Cardiac muscle cell (in vitro differentiated cells and primary cell): ENCODE results near the gene USP28. TPM values are rescaled to one million over a fixed set of nuclear protein-coding genes. Genes with fewer than 3 reads are reported as not detected.

Source experiments
- DNase-seq, 2 donors: peaks; one replicate each; pipeline versions ENCODE4 v3.0.0 to v3.0.0-alpha.2; 2010 to 2017; ENCODE audit warnings: low read depth in 1 of 2, low spot score in 1 of 2
- H3K27ac ChIP-seq: fragments of 200-600 bp; sonication (generic); 2 replicates; pipeline ENCODE4 v1.5.1; 2016
- H3K27me3 ChIP-seq: fragments of 200-600 bp; sonication (generic); 2 replicates; pipeline ENCODE4 v1.6.0; 2016; ENCODE audit warnings: control low read depth
- H3K36me3 ChIP-seq: fragments of 200-600 bp; sonication (generic); 2 replicates; pipeline ENCODE4 v1.5.1; 2016; ENCODE audit warnings: control low read depth
- H3K4me1 ChIP-seq: fragments of 200-600 bp; sonication (generic); 2 replicates; pipeline ENCODE4 v1.8.1; 2017; ENCODE audit warnings: low read depth, mild to moderate bottlenecking, mixed run types
- H3K4me3 ChIP-seq: fragments of 200-600 bp; sonication (generic); 2 replicates; pipeline ENCODE4 v1.5.1; 2016; ENCODE audit warnings: mild to moderate bottlenecking
- H3K9me3 ChIP-seq: fragments of 200-600 bp; sonication (generic); 2 replicates; pipeline ENCODE4 v1.5.1; 2017; ENCODE audit warnings: low read depth, mild to moderate bottlenecking, control low read depth
- polyA plus RNA-seq: library from polyadenylated mRNA; unstranded; fragments of >200 nt; fragmentation: Nextera tagmentation; extraction: Ambion mirVana; gene quantifications from 2 replicates; pipeline ENCODE4 v1.2.1, GENCODE V29; 2016
- total RNA-seq: library from RNA; depleted of rRNA; stranded (reverse); fragments of >200 nt; gene quantifications from 2 replicates; pipeline ENCODE4 v1.2.3, GENCODE V29; 2016
- TF ChIP-seq, protein P1 (sequence below): IDR thresholded peaks from 2 replicates; pipeline ENCODE4 v1.5.1; 2012; ENCODE audit warnings: low read depth, mild to moderate bottlenecking, low read length

USP28 gene
- total and polyA plus RNA-seq, 2 experiments from 2014 or later: 99.2 to 148 TPM

DNA sequence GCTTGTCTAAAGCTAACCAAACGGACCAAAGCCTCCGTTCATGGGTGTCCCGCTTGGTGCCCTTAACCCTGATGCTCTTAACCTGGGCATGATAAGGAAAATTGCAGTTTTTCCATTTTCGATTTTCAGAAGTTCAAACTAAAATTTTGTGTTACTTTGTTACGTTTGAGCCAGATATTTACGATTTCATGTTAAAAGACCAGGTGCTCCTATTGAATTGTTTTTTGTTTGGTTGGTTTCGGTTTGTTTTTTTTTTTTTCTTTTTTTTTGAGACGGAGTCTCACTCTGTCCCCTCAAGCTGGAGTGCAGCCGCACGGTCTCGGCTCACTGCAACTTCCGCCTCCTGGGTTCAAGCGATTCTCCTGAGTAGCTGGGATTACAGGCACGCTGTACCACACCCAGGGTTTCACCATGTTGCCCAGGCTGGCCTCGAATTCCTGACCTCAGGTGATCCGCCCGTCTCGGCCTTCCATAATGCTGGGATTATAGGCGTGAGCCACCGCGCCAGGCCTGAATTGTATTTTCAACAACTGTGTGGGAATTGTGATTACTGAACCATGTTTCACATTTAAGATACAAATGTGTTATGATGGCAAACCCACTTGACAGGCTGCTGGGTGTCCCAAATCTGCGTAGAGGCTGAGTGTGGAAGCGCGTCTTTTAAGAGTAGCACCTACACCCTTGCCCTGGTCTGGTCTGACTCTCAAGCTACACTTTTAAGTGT lies 864 bp upstream of the USP28 start:
- Histone ChIP-seq H3K4me3 (peak overlapping the region; percentile 37), H3K36me3 (no peaks in the 10 kb centered on the region), H3K4me1 (peaks cover 20% of the 10 kb centered on the region), H3K27me3 (no peaks in the 10 kb centered on the region), H3K9me3 (no peaks in the 10 kb centered on the region), H3K27ac (peak overlapping the region; percentile 97)
- DNase-seq: no peak
- TF ChIP-seq, protein P1, sequence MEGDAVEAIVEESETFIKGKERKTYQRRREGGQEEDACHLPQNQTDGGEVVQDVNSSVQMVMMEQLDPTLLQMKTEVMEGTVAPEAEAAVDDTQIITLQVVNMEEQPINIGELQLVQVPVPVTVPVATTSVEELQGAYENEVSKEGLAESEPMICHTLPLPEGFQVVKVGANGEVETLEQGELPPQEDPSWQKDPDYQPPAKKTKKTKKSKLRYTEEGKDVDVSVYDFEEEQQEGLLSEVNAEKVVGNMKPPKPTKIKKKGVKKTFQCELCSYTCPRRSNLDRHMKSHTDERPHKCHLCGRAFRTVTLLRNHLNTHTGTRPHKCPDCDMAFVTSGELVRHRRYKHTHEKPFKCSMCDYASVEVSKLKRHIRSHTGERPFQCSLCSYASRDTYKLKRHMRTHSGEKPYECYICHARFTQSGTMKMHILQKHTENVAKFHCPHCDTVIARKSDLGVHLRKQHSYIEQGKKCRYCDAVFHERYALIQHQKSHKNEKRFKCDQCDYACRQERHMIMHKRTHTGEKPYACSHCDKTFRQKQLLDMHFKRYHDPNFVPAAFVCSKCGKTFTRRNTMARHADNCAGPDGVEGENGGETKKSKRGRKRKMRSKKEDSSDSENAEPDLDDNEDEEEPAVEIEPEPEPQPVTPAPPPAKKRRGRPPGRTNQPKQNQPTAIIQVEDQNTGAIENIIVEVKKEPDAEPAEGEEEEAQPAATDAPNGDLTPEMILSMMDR: no peak

DNA sequence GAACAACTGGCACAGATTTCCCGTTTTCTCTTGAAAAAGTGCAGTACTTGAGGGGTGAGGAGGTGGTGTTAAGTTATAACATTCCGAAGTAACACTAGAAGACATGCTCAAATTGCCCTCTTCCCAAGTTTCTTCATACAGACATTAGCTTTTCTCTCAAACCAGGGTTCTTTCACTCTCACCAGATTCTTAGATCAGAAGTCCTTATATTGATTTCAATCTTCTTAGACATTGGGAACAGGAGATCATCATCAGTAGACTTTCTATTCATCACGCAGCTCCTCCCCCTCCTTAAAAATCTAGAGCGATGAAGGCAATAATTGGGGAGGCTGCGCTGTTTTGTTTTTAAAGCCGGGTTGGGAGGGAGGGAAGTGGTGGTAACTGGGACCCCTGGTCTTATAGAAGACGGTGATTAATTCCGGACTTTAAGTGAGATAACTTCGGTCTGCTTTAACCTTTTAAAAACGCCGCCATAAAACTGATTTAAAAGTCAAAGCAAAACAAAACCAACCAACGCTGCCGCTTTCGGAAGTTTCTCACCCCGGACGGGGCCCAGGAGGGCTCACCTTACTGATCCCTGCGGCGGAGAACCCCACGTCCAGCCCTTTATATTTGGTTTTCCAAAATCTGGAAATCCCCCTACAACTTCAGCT lies 665 bp downstream of the USP28 start:
- TF ChIP-seq, protein P1: no peak
- DNase-seq: peak; percentile 14 to 53
- Histone ChIP-seq H3K4me3 (peak overlapping the region; percentile 85), H3K9me3 (no peaks in the 10 kb centered on the region), H3K27me3 (no peaks in the 10 kb centered on the region), H3K27ac (peak overlapping the region; percentile 95), H3K4me1 (peaks cover 24% of the 10 kb centered on the region), H3K36me3 (no peaks in the 10 kb centered on the region)

DNA sequence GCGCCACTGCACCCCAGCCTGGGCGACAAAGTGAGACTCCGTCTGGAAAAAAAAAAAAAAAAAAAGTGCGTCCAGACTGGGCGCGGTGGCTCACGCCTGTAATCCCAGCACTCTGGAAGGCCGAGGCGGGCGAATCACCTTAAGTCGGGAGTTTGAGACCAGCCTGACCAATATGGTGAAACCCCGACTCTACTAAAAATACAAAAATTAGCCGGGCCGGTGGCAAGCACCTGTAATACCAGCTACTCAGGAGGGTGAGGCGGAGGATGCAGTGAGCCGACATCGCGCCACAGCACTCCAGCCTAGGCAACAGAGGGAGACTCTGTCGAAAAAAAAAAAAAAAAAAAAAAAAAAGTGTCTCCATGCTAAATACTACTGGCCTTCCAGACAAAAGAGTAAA lies 1.3 kb downstream of the USP28 start:
- Histone ChIP-seq H3K27ac (peak overlapping the region; percentile 95), H3K36me3 (no peaks in the 10 kb centered on the region), H3K4me1 (peaks cover 24% of the 10 kb centered on the region), H3K4me3 (peak overlapping the region; percentile 85), H3K27me3 (no peaks in the 10 kb centered on the region), H3K9me3 (no peaks in the 10 kb centered on the region)
- DNase-seq: no peak
- TF ChIP-seq, protein P1: no peak

DNA sequence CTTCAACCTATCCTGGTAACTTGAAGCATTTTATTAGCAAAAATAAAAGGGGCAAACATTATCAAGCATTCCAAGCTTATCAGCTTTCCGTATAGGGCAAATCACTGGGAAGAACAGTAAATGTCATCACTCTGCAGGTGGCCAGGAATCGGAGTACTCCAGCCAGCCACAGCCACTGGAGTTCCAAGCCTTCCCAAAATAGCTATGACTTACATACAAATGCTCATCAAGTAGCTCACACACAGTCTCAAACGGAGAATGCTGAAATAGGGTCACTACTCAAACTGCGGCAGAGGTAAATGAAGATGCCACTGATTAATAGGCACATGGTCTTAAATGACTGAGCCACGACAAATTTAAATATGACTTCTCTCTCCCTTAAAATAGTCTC lies 2.1 kb downstream of the USP28 start:
- Histone ChIP-seq H3K27me3 (no peaks in the 10 kb centered on the region), H3K4me3 (peak overlapping the region; percentile 85), H3K9me3 (no peaks in the 10 kb centered on the region), H3K4me1 (peaks cover 24% of the 10 kb centered on the region), H3K27ac (peak overlapping the region; percentile 95), H3K36me3 (no peaks in the 10 kb centered on the region)
- TF ChIP-seq, protein P1: no peak
- DNase-seq: peak; percentile 13 to 94

DNA sequence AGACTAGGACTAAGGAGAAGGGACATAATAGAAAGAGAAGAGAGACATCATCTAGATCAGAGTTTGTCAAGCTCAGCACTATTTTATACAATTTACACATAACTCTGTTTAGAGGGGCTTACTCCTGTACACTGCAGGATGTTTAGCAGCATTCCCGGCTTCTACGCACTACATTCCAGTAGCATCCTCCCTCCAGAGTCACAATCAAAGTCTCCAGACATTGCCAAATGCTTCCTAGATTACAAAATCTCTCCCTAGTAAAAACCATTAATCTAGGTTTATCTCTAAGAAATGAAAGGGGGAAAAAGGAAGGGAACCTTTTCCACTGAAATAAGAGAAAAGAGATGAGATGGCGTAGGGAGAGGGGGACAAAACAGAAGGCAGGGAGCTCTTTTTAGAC lies 4.0 kb downstream of the USP28 start:
- Histone ChIP-seq H3K9me3 (no peaks in the 10 kb centered on the region), H3K36me3 (peaks cover 6% of the 10 kb centered on the region), H3K27ac (peak overlapping the region; percentile 95), H3K4me3 (no peak overlapping the region), H3K27me3 (no peaks in the 10 kb centered on the region), H3K4me1 (peaks cover 23% of the 10 kb centered on the region)
- TF ChIP-seq, protein P1: no peak
- DNase-seq: peak in 1 of 2 donors; percentile 66
